ENCODE data around the gene CACNA2D2. TPM values are rescaled to one million over a fixed set of nuclear protein-coding genes. Genes with fewer than 3 reads are reported as not detected.

The CACNA2D2 gene
- total and polyA plus RNA-seq, 2 of the 13 experiments (the other 11 are each of a cell fraction or from before 2014, with no cell fraction given) = not detected

DNA sequence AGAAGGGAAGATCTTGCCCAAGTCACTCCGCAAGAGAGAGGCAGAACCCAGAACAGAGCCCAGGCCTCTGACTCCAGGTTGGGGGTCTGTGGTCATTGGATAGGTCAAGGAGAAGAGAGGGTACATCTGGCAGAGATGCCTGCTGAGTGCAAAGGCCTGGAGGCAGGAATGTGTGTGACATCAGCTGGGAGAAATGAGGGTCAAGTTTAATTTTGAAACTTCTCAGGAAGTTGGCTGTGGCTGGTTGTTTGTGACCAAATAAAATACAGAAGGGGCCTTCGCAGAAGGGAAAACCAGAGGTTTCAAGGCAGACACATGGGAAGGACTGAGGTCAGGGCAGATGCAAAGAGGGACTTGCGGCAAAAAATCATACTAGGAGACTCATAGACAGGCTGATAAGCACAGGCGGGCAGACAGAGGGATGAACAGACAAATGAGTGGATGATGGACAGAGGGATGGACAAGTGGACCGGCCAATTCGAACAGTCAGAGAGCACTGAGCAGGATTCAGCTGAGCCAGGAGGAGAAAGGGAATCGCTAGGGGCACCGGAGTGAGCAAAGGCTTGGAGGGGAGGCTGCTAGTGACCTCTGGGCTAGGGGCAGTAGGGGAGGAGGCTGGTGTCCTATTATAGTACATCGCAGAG lies 28.8 kb upstream of the CACNA2D2 start:
- H3K9me3 ChIP-seq (ENCODE audit: low read length) = no peaks in the 10 kb centered on the region
- in situ Hi-C loops (cut with HindIII; ENCODE audit: extremely low pct_ligation_motif_present, low pct_unique_long_range_greater_than_20kb) = no loop called here
- no peak for FAIRE-seq
- no peaks in the 10 kb centered on the region for H4K20me1 ChIP-seq (ENCODE audit: insufficient read depth, low read length)
- DNase-seq (ENCODE audit: low spot score) = no peak
- POLR2A ChIA-PET = no interaction called here
- no peak overlapping the region for H3K9ac ChIP-seq (ENCODE audit: insufficient read depth, low read depth, low read length)
- CTCF ChIA-PET (ENCODE audit: low intra/inter-chr PET ratio, low total read pairs) = no interaction called here
- ATAC-seq = no peak
- no peak overlapping the region for H2AFZ ChIP-seq (ENCODE audit: low read length)
- no TSS peak for BruUV-seq (replicated peaks)
- no peak overlapping the region for H3K4me3 ChIP-seq (replicated peaks in 1 of 3; ENCODE audit: insufficient read depth in 1 of 3, low read depth in 2 of 3, low read length in 3 of 3)
- TF ChIP-seq, protein P1, sequence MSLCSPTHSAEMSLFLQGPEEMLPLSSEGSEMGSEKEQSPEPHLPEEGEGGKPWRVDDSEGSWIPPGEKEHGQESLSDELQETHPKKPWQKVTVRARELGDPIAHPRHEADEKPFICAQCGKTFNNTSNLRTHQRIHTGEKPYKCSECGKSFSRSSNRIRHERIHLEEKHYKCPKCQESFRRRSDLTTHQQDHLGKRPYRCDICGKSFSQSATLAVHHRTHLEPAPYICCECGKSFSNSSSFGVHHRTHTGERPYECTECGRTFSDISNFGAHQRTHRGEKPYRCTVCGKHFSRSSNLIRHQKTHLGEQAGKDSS (CRISPR knock-in tag; IDR thresholded peaks at IDR 0.05; ENCODE audit: borderline replicate concordance, low read depth) = no peak
- TF ChIP-seq, protein P2, sequence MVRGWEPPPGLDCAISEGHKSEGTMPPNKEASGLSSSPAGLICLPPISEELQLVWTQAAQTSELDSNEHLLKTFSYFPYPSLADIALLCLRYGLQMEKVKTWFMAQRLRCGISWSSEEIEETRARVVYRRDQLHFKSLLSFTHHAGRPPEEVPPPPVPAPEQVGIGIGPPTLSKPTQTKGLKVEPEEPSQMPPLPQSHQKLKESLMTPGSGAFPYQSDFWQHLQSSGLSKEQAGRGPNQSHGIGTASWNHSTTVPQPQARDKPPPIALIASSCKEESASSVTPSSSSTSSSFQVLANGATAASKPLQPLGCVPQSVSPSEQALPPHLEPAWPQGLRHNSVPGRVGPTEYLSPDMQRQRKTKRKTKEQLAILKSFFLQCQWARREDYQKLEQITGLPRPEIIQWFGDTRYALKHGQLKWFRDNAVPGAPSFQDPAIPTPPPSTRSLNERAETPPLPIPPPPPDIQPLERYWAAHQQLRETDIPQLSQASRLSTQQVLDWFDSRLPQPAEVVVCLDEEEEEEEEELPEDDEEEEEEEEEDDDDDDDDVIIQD (CRISPR knock-in tag; IDR thresholded peaks at IDR 0.05; ENCODE audit: low read depth) = no peak
- TF ChIP-seq, protein P3, sequence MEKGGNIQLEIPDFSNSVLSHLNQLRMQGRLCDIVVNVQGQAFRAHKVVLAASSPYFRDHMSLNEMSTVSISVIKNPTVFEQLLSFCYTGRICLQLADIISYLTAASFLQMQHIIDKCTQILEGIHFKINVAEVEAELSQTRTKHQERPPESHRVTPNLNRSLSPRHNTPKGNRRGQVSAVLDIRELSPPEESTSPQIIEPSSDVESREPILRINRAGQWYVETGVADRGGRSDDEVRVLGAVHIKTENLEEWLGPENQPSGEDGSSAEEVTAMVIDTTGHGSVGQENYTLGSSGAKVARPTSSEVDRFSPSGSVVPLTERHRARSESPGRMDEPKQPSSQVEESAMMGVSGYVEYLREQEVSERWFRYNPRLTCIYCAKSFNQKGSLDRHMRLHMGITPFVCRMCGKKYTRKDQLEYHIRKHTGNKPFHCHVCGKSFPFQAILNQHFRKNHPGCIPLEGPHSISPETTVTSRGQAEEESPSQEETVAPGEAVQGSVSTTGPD (CRISPR knock-in tag; IDR thresholded peaks at IDR 0.05) = no peak
- TF ChIP-seq, protein P4, sequence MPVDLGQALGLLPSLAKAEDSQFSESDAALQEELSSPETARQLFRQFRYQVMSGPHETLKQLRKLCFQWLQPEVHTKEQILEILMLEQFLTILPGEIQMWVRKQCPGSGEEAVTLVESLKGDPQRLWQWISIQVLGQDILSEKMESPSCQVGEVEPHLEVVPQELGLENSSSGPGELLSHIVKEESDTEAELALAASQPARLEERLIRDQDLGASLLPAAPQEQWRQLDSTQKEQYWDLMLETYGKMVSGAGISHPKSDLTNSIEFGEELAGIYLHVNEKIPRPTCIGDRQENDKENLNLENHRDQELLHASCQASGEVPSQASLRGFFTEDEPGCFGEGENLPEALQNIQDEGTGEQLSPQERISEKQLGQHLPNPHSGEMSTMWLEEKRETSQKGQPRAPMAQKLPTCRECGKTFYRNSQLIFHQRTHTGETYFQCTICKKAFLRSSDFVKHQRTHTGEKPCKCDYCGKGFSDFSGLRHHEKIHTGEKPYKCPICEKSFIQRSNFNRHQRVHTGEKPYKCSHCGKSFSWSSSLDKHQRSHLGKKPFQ (CRISPR knock-in tag; IDR thresholded peaks at IDR 0.05; ENCODE audit: insufficient replicate concordance) = no peak
- TF ChIP-seq TBX3 (IDR thresholded peaks at IDR 0.05; ENCODE audit: borderline replicate concordance) = no peak
- TF ChIP-seq ZNF7 (CRISPR knock-in tag; IDR thresholded peaks at IDR 0.05) = no peak
- no peak for TF ChIP-seq ZNF780A (CRISPR knock-in tag; IDR thresholded peaks at IDR 0.05)
- no peak for TF ChIP-seq ZKSCAN1 (IDR thresholded peaks at IDR 0.05; ENCODE audit: low read length)
- TF ChIP-seq THYN1 (CRISPR knock-in tag; IDR thresholded peaks at IDR 0.05; ENCODE audit: borderline replicate concordance, low read depth) = no peak
- TF ChIP-seq, protein P5, sequence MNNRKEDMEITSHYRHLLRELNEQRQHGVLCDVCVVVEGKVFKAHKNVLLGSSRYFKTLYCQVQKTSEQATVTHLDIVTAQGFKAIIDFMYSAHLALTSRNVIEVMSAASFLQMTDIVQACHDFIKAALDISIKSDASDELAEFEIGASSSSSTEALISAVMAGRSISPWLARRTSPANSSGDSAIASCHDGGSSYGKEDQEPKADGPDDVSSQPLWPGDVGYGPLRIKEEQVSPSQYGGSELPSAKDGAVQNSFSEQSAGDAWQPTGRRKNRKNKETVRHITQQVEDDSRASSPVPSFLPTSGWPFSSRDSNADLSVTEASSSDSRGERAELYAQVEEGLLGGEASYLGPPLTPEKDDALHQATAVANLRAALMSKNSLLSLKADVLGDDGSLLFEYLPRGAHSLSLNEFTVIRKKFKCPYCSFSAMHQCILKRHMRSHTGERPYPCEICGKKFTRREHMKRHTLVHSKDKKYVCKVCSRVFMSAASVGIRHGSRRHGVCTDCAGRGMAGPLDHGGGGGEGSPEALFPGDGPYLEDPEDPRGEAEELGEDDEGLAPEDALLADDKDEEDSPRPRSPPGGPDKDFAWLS (CRISPR knock-in tag; IDR thresholded peaks at IDR 0.05; ENCODE audit: borderline replicate concordance) = no peak
- no peak for TF ChIP-seq ZNF367 (CRISPR knock-in tag; IDR thresholded peaks at IDR 0.05; ENCODE audit: borderline replicate concordance)
- no peak for TF ChIP-seq AGO1 (IDR thresholded peaks at IDR 0.05; ENCODE audit: low read depth, low read length, poor library complexity, severe bottlenecking)
- no peak for TF ChIP-seq IRX3 (CRISPR knock-in tag; IDR thresholded peaks at IDR 0.05; ENCODE audit: borderline replicate concordance, low read depth)
- TF ChIP-seq IKZF4 (CRISPR knock-in tag; IDR thresholded peaks at IDR 0.05; ENCODE audit: borderline replicate concordance, low read depth, not compliant biosample characterization) = no peak
- TF ChIP-seq JARID2 (CRISPR knock-in tag; IDR thresholded peaks at IDR 0.05; ENCODE audit: insufficient replicate concordance) = no peak
- H3K79me2 ChIP-seq (ENCODE audit: insufficient read depth, low read length) = no peaks in the 10 kb centered on the region
- H3K4me1 ChIP-seq (ENCODE audit: insufficient read depth, low read length) = no peaks in the 10 kb centered on the region
- 32% methylated on average over 9 of the region's 9 CpGs for WGBS (ENCODE audit: low lambda C conversion rate)
- H3K4me2 ChIP-seq (ENCODE audit: low read depth, low read length) = no peak overlapping the region
- no peaks in the 10 kb centered on the region for H3K36me3 ChIP-seq (replicated peaks in 1 of 2; ENCODE audit: control insufficient read depth in 1 of 2, insufficient read depth in 2 of 2, low read length in 2 of 2)
- H3K27me3 ChIP-seq (ENCODE audit: control insufficient read depth in 1 of 2, insufficient read depth in 2 of 2, low read length in 2 of 2) = peaks cover 7 to 71% of the 10 kb centered on the region in 2 experiments; a peak in 4 of 5 replicates
- intact Hi-C loops (cut with micrococcal nuclease; ENCODE audit: unreplicated experiment) = no loop called here
- H3K27ac ChIP-seq (ENCODE audit: extremely low read length, insufficient read depth, low read length) = no peak overlapping the region

All from HepG2 (cell line).